ENCODE results near the gene ABHD17C.

Gene ABHD17C

GRCh38 chr15:80778621-80778963, 83.5 kb downstream of the ABHD17C start:
- Histone ChIP-seq H2AFZ (ENCODE audit: insufficient read depth, low read length, poor library complexity) (peak overlapping the region; percentile 27), H3K23ac (ENCODE audit: low read length) (no peak overlapping the region), H3K14ac (ENCODE audit: low read length) (no peak overlapping the region), H3K4me1 (ENCODE audit: control insufficient read depth in 1 of 2, insufficient read depth in 2 of 2, low read length in 2 of 2) (peaks cover 4 to 16% of the 10 kb centered on the region in 2 experiments), H3K4me3 (ENCODE audit: low read depth, low read length) (no peak overlapping the region), H4K8ac (ENCODE audit: low read depth, low read length) (no peak overlapping the region), H3K9ac (ENCODE audit: low read length) (no peak overlapping the region), H3K4ac (ENCODE audit: low read depth, low read length) (no peak overlapping the region), H4K12ac (ENCODE audit: low read depth, low read length) (no peak overlapping the region), H3K79me1 (ENCODE audit: low read length) (no peaks in the 10 kb centered on the region), H2BK5ac (ENCODE audit: low read depth, low read length, poor library complexity) (no peak overlapping the region), H3K27me3 (ENCODE audit: insufficient read depth, low read length) (peaks cover 11% of the 10 kb centered on the region), H4K91ac (ENCODE audit: low read depth, low read length) (no peak overlapping the region), H3K27ac (ENCODE audit: low read depth, low read length) (no peak overlapping the region), H3K18ac (ENCODE audit: low read length) (no peak overlapping the region), H3K4me2 (ENCODE audit: low read length) (peak overlapping the region; percentile 73), H3K36me3 (ENCODE audit: control insufficient read depth in 1 of 2, insufficient read depth in 2 of 2, low read length in 2 of 2) (no peaks in the 10 kb centered on the region), H2BK12ac (ENCODE audit: low read length) (no peak overlapping the region), H3K79me2 (ENCODE audit: control insufficient read depth, insufficient read depth, low read length, poor library complexity) (no peaks in the 10 kb centered on the region), H2BK120ac (ENCODE audit: insufficient read depth, low read length, poor library complexity) (no peak overlapping the region), H3K9me3 (ENCODE audit: insufficient read depth, low read depth, low read length) (no peaks in the 10 kb centered on the region), H2AK5ac (ENCODE audit: low read length) (no peak overlapping the region)
- WGBS (ENCODE audit: extremely low coverage, insufficient coverage, insufficient read length): no CpG with 5 or more reads among the region's 7 CpGs
- no peak for DNase-seq

GRCh38 chr15:80778964-80779657, 84.0 kb downstream of the ABHD17C start, which contains the start of gene CEMIP:
Gene CEMIP (plus strand): TSS chr15:80779370. CDS start chr15:80873880, 94,510 bp downstream.
- Histone ChIP-seq H3K79me1 (ENCODE audit: low read length) (no peaks in the 10 kb centered on the region), H3K23ac (ENCODE audit: low read length) (no peak within 1 kb of the TSS), H4K8ac (ENCODE audit: low read depth, low read length) (no peak within 1 kb of the TSS), H4K91ac (ENCODE audit: low read depth, low read length) (no peak within 1 kb of the TSS), H3K79me2 (ENCODE audit: control insufficient read depth, insufficient read depth, low read length, poor library complexity) (no peaks in the 10 kb centered on the region), H2BK12ac (ENCODE audit: low read length) (no peak within 1 kb of the TSS), H3K4ac (ENCODE audit: low read depth, low read length) (no peak within 1 kb of the TSS), H3K18ac (ENCODE audit: low read length) (no peak within 1 kb of the TSS), H3K4me3 (ENCODE audit: low read depth, low read length) (peak within 1 kb of the TSS; percentile 74), H4K12ac (ENCODE audit: low read depth, low read length) (no peak within 1 kb of the TSS), H3K36me3 (ENCODE audit: control insufficient read depth in 1 of 2, insufficient read depth in 2 of 2, low read length in 2 of 2) (no peaks in the 10 kb centered on the region), H2AK5ac (ENCODE audit: low read length) (no peak within 1 kb of the TSS), H3K4me1 (ENCODE audit: control insufficient read depth in 1 of 2, insufficient read depth in 2 of 2, low read length in 2 of 2) (peaks cover 4 to 16% of the 10 kb centered on the region in 2 experiments), H3K27ac (ENCODE audit: low read depth, low read length) (no peak within 1 kb of the TSS), H2BK120ac (ENCODE audit: insufficient read depth, low read length, poor library complexity) (no peak within 1 kb of the TSS), H2AFZ (ENCODE audit: insufficient read depth, low read length, poor library complexity) (peak within 1 kb of the TSS; percentile 37), H3K14ac (ENCODE audit: low read length) (no peak within 1 kb of the TSS), H2BK5ac (ENCODE audit: low read depth, low read length, poor library complexity) (no peak within 1 kb of the TSS), H3K9me3 (ENCODE audit: insufficient read depth, low read depth, low read length) (no peaks in the 10 kb centered on the region), H3K27me3 (ENCODE audit: insufficient read depth, low read length) (peaks cover 11% of the 10 kb centered on the region), H3K4me2 (ENCODE audit: low read length) (peak within 1 kb of the TSS; percentile 73), H3K9ac (ENCODE audit: low read length) (no peak within 1 kb of the TSS)
- no CpG with 5 or more reads among the region's 75 CpGs for WGBS (ENCODE audit: extremely low coverage, insufficient coverage, insufficient read length)
- peak; percentile 72 to 87 for DNase-seq

GRCh38 chr15:80779658-80780415, 84.7 kb downstream of the ABHD17C start:
- H4K12ac ChIP-seq (ENCODE audit: low read depth, low read length): no peak overlapping the region
- peaks cover 11% of the 10 kb centered on the region for H3K27me3 ChIP-seq (ENCODE audit: insufficient read depth, low read length)
- no peak overlapping the region for H3K27ac ChIP-seq (ENCODE audit: low read depth, low read length)
- H3K4me1 ChIP-seq (ENCODE audit: control insufficient read depth in 1 of 2, insufficient read depth in 2 of 2, low read length in 2 of 2): peaks cover 4 to 16% of the 10 kb centered on the region in 2 experiments
- H3K36me3 ChIP-seq (ENCODE audit: control insufficient read depth in 1 of 2, insufficient read depth in 2 of 2, low read length in 2 of 2): peaks cover 0 to 3% of the 10 kb centered on the region in 2 experiments
- H2BK5ac ChIP-seq (ENCODE audit: low read depth, low read length, poor library complexity): no peak overlapping the region
- H3K9ac ChIP-seq (ENCODE audit: low read length): no peak overlapping the region
- DNase-seq: peak; percentile 26 to 61
- H3K23ac ChIP-seq (ENCODE audit: low read length): no peak overlapping the region
- WGBS (ENCODE audit: extremely low coverage, insufficient coverage, insufficient read length): no CpG with 5 or more reads among the region's 45 CpGs
- H3K4me3 ChIP-seq (ENCODE audit: low read depth, low read length): peak overlapping the region; percentile 74
- no peaks in the 10 kb centered on the region for H3K9me3 ChIP-seq (ENCODE audit: insufficient read depth, low read depth, low read length)
- no peak overlapping the region for H3K18ac ChIP-seq (ENCODE audit: low read length)
- peak overlapping the region; percentile 73 for H3K4me2 ChIP-seq (ENCODE audit: low read length)
- no peaks in the 10 kb centered on the region for H3K79me1 ChIP-seq (ENCODE audit: low read length)
- H3K79me2 ChIP-seq (ENCODE audit: control insufficient read depth, insufficient read depth, low read length, poor library complexity): no peaks in the 10 kb centered on the region
- H2AK5ac ChIP-seq (ENCODE audit: low read length): no peak overlapping the region
- H2BK12ac ChIP-seq (ENCODE audit: low read length): no peak overlapping the region
- no peak overlapping the region for H3K14ac ChIP-seq (ENCODE audit: low read length)
- no peak overlapping the region for H3K4ac ChIP-seq (ENCODE audit: low read depth, low read length)
- H2AFZ ChIP-seq (ENCODE audit: insufficient read depth, low read length, poor library complexity): no peak overlapping the region
- H4K8ac ChIP-seq (ENCODE audit: low read depth, low read length): no peak overlapping the region
- H2BK120ac ChIP-seq (ENCODE audit: insufficient read depth, low read length, poor library complexity): no peak overlapping the region
- no peak overlapping the region for H4K91ac ChIP-seq (ENCODE audit: low read depth, low read length)

GRCh38 chr15:80780416-80781221, 85.5 kb downstream of the ABHD17C start:
- Histone ChIP-seq H2BK5ac (ENCODE audit: low read depth, low read length, poor library complexity) (no peak overlapping the region), H3K4ac (ENCODE audit: low read depth, low read length) (no peak overlapping the region), H3K9me3 (ENCODE audit: insufficient read depth, low read depth, low read length) (no peaks in the 10 kb centered on the region), H4K91ac (ENCODE audit: low read depth, low read length) (no peak overlapping the region), H3K9ac (ENCODE audit: low read length) (no peak overlapping the region), H3K14ac (ENCODE audit: low read length) (no peak overlapping the region), H2AFZ (ENCODE audit: insufficient read depth, low read length, poor library complexity) (no peak overlapping the region), H3K79me1 (ENCODE audit: low read length) (no peaks in the 10 kb centered on the region), H3K18ac (ENCODE audit: low read length) (no peak overlapping the region), H3K23ac (ENCODE audit: low read length) (no peak overlapping the region), H2AK5ac (ENCODE audit: low read length) (no peak overlapping the region), H3K27me3 (ENCODE audit: insufficient read depth, low read length) (peaks cover 11% of the 10 kb centered on the region), H2BK120ac (ENCODE audit: insufficient read depth, low read length, poor library complexity) (no peak overlapping the region), H3K79me2 (ENCODE audit: control insufficient read depth, insufficient read depth, low read length, poor library complexity) (no peaks in the 10 kb centered on the region), H3K4me1 (ENCODE audit: control insufficient read depth in 1 of 2, insufficient read depth in 2 of 2, low read length in 2 of 2) (peaks cover 4 to 16% of the 10 kb centered on the region in 2 experiments), H3K4me3 (ENCODE audit: low read depth, low read length) (peak overlapping the region; percentile 74), H3K36me3 (ENCODE audit: control insufficient read depth in 1 of 2, insufficient read depth in 2 of 2, low read length in 2 of 2) (peaks cover 0 to 3% of the 10 kb centered on the region in 2 experiments), H4K8ac (ENCODE audit: low read depth, low read length) (no peak overlapping the region), H4K12ac (ENCODE audit: low read depth, low read length) (no peak overlapping the region), H2BK12ac (ENCODE audit: low read length) (no peak overlapping the region), H3K4me2 (ENCODE audit: low read length) (peak overlapping the region; percentile 73), H3K27ac (ENCODE audit: low read depth, low read length) (no peak overlapping the region)
- WGBS (ENCODE audit: extremely low coverage, insufficient coverage, insufficient read length): no CpG with 5 or more reads among the region's 40 CpGs
- DNase-seq: peak in 1 of 2 donors; percentile 72
